Muscle layer of duodenum (tissue), 2 donors: ENCODE data around the gene PKNOX2.

Source experiments
- H3K27ac ChIP-seq: one replicate; pipeline ENCODE4 v1.7.0; 2013; ENCODE audit warnings: mild to moderate bottlenecking, low read length
- H3K27me3 ChIP-seq: one replicate; pipeline ENCODE4 v1.7.0; 2013; ENCODE audit warnings: low read depth, mild to moderate bottlenecking, control low read depth, low read length
- H3K36me3 ChIP-seq, 2 donors: one replicate each; pipeline ENCODE4 v1.7.0; 2013; ENCODE audit warnings: low read length in 2 of 2, control low read depth in 1 of 2, mild to moderate bottlenecking in 1 of 2; ENCODE audit not compliant: insufficient read depth in 2 of 2, control insufficient read depth in 1 of 2
- H3K4me1 ChIP-seq, 2 donors: one replicate each; pipeline ENCODE4 v1.7.0; 2013; ENCODE audit warnings: low read length in 2 of 2, mild to moderate bottlenecking in 2 of 2, control low read depth in 1 of 2, moderate library complexity in 1 of 2; ENCODE audit not compliant: insufficient read depth in 2 of 2, control insufficient read depth in 1 of 2
- H3K4me3 ChIP-seq, 2 donors: one replicate each; pipeline ENCODE4 v1.7.0; 2013; ENCODE audit warnings: low read length in 2 of 2, low read depth in 1 of 2, mild to moderate bottlenecking in 1 of 2
- H3K9me3 ChIP-seq, 2 donors: one replicate each; pipeline ENCODE4 v1.7.0; 2013; ENCODE audit warnings: low read length in 2 of 2, control low read depth in 1 of 2, mild to moderate bottlenecking in 1 of 2; ENCODE audit not compliant: control insufficient read depth in 1 of 2
- donor health status: healthy.

PKNOX2 gene

DNA sequence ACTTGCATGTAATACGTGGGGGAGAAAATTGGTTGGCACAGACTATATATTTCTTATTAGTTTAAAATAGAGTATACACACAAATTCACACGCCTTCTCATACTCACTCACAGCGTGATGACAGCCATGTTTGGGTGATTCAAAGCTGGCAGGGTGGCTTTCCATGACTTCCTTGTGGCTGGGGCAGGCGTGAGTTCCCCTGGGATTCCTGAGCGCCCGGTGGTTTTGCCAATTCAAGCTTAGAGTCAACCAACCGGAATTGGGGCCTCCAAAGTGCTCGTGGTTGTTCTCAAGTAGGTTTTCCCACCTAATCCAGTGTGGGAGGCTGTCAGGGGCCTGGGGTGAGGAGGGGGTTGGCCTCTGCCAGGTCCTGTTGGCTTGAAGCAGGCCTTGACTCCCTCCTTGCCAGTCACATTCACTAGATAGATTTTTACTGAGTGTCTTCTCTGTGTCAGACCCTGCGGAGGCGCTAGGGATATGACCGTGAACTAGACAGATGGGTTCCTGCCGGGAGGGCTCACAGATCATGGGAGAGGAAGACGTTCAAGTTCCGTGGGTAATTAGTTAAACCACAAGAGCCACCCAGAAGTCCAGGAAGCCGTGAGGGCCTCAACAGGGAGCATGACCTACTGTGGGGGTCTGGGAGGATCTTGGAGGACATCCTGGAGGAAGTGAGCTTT lies 11.5 kb downstream of the PKNOX2 start:
- Histone ChIP-seq H3K27ac (no peak overlapping the region), H3K4me1 (peaks cover 0 to 8% of the 10 kb centered on the region in 2 donors), H3K27me3 (no peaks in the 10 kb centered on the region)

DNA sequence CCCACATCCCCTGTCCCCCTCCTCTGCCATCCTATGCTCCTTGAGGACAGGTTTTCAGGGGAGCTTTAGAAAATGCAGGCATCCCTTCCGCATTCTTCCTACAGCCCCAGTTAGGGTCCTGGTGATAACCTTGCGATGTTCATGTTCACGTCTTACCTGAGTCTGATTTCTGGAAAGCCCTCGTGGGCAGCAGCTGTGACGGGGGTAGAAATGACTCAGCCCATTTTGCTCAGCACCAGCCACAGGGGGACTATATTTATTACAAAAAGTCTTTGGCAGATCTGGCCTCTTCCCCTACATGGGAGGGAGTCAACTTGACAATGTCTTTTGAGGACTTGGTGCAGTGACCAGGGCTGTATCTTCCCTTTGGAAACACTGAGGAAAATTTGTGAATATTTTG lies 12.3 kb downstream of the PKNOX2 start:
- no peaks in the 10 kb centered on the region for H3K27me3 ChIP-seq
- no peaks in the 10 kb centered on the region for H3K4me1 ChIP-seq
- H3K36me3 ChIP-seq = no peaks in the 10 kb centered on the region
- no peaks in the 10 kb centered on the region for H3K9me3 ChIP-seq
- H3K27ac ChIP-seq = no peak overlapping the region
- H3K4me3 ChIP-seq = no peak overlapping the region

More for the DNA sequence above, 11.5 kb downstream of the PKNOX2 start:
- H3K36me3 ChIP-seq = no peaks in the 10 kb centered on the region
- no peaks in the 10 kb centered on the region for H3K9me3 ChIP-seq
- no peak overlapping the region for H3K4me3 ChIP-seq

DNA sequence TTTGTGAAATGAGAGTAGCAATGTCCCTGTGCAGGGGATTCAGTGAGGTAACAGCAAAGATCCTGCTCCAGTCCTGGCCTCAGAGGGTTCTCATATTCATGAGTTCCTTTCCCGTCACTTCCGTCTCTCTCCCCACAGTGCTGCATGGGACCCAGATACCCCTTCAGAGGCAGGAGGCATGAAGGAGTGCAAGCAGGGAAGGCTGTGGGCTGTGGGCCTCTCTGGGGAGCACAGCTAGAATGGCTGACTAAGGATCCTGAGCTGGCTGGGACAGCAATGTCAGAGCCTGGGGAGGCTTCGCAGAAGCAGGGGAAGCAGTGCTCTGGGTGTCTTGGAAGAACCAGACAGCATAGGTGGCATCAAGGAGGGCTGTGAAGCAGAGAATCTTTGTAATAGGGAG lies 13.0 kb downstream of the PKNOX2 start:
- no peaks in the 10 kb centered on the region for H3K36me3 ChIP-seq
- no peaks in the 10 kb centered on the region for H3K4me1 ChIP-seq
- no peaks in the 10 kb centered on the region for H3K27me3 ChIP-seq
- no peak overlapping the region for H3K4me3 ChIP-seq
- H3K9me3 ChIP-seq = no peaks in the 10 kb centered on the region
- no peak overlapping the region for H3K27ac ChIP-seq

DNA sequence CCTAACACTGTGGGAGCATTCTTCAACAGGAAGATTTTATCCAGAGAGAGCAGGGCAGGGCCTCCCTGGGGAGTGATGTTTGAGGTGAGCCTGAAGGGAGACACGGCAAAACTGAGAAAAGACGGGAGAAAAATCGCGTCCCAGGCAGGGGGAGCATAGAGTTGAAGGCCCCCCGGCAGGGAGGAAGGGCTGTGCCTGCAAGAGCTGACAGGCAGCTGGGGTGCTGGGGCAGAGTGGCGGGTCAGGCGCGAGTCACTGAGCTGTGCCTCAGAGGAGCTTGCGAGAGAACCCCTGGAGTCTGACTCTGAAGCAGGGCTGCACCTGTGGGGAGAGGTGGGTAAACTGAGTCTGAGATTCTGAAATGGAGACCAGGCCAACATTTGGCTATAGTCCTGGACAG lies 14.8 kb downstream of the PKNOX2 start:
- no peaks in the 10 kb centered on the region for H3K4me1 ChIP-seq

DNA sequence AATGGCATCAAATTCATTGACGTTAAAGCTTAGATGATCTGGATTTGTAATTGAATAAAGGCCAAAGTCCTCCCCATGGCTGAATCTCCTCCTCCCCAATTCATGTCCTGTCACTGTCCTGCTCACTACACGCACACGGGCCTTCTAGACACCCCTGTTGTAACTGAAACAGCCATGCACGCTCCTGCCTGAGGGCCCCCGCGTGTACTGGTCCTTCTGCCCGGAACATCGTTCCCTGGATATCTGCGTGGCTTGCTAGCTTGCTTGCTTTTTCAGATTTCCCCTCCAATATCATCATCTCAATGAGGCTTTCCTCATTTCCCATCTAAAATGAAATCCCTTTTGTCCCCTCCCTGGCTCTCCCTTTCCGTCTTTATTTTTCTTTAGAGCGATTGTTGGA lies 15.3 kb downstream of the PKNOX2 start:
- Histone ChIP-seq H3K4me1 (no peaks in the 10 kb centered on the region), H3K27ac (no peak overlapping the region), H3K36me3 (no peaks in the 10 kb centered on the region), H3K27me3 (no peaks in the 10 kb centered on the region), H3K9me3 (no peaks in the 10 kb centered on the region), H3K4me3 (no peak overlapping the region)

More for the DNA sequence above, 14.8 kb downstream of the PKNOX2 start:
- H3K27ac ChIP-seq = no peak overlapping the region
- H3K36me3 ChIP-seq = no peaks in the 10 kb centered on the region
- no peaks in the 10 kb centered on the region for H3K9me3 ChIP-seq
- no peak overlapping the region for H3K4me3 ChIP-seq
- H3K27me3 ChIP-seq = no peaks in the 10 kb centered on the region

DNA sequence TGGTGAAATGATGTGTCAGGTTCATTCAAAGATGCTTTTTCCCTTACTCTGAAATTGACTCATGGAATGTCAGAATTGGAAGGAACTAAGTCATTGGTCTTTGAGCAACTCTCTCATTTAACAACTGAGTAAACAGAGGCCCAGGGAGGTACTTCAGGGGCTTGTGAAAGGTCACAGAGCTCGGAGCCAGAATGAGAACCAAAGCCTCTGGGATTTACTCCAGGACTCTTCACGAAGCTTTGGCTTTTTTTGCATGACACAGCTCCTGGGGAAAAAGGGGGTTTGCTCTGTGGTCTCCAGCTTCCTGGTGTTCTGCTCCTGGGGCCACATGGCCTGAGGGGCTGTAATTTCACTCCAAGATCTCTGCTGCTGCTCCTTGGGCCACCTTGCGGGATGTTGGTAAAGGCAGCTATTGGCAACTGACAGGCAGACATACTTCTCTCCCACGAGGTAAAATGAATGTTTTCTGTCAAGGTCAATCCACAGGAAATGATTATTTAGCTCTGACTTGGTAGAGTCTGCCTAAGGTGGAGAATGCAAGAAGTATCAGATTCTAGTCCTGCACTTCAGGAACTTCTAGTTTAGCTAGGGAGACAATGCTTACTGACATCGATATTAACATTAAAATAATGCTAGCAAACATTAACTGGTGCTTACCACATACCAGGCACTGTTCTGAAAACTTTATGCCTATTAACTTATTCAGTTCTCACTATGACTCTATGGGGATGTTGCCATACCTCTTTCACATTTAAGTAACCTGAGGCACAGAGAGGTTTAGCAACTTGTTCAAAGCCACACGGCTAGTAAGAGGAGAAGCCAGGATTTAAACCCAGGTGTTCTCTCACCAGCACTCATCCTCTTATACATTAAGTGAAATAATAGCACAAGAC lies 16.1 kb downstream of the PKNOX2 start:
- H3K27ac ChIP-seq = no peak overlapping the region
- no peak overlapping the region for H3K4me3 ChIP-seq

DNA sequence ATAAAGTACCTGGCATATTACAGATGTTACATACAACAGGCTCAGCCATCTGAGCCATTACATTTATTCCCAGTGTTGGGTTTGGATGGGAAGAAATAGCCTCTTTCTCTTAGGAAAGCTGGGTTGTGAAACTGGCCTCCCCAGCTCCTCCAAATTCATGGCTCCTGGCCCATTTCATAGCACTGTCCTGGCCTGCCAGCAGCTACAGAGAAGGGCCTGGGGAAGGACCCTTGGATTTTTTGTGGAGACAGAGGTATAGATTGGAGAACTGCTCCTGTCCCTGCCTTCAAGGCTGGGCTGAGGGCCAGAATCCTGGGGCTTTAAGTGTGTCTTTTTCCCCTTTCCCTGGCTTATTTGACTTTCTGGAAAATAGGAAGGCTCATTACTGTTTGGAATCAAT lies 18.0 kb downstream of the PKNOX2 start:
- Histone ChIP-seq H3K27ac (no peak overlapping the region), H3K9me3 (peaks cover 0 to under 1% of the 10 kb centered on the region in 2 donors), H3K27me3 (no peaks in the 10 kb centered on the region), H3K36me3 (no peaks in the 10 kb centered on the region), H3K4me1 (no peaks in the 10 kb centered on the region), H3K4me3 (no peak overlapping the region)

More for the DNA sequence above, 16.1 kb downstream of the PKNOX2 start:
- H3K4me1 ChIP-seq = no peaks in the 10 kb centered on the region
- H3K36me3 ChIP-seq = no peaks in the 10 kb centered on the region
- H3K9me3 ChIP-seq = no peaks in the 10 kb centered on the region
- H3K27me3 ChIP-seq = no peaks in the 10 kb centered on the region

DNA sequence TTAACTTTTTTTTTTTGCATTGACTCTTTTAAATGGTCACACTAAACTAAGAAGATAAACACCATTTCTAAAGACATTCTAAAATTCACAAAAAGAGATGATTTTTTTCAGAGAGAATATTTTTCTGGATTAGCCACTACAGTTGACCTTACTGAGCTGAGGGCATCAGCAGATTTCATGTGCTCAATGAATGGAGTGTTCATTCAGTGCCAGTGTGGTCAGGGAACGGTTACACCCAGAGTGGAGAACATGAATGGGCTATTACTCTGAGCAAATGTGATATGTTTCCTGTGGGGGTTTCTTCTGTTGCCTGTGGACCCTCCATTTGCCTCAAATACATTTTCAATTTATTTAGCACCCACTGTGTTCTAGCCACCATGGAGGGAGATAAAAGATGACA lies 19.1 kb downstream of the PKNOX2 start:
- Histone ChIP-seq H3K4me3 (no peak overlapping the region), H3K27me3 (no peaks in the 10 kb centered on the region), H3K9me3 (peaks cover 0 to 3% of the 10 kb centered on the region in 2 donors), H3K27ac (no peak overlapping the region), H3K36me3 (no peaks in the 10 kb centered on the region), H3K4me1 (no peaks in the 10 kb centered on the region)

DNA sequence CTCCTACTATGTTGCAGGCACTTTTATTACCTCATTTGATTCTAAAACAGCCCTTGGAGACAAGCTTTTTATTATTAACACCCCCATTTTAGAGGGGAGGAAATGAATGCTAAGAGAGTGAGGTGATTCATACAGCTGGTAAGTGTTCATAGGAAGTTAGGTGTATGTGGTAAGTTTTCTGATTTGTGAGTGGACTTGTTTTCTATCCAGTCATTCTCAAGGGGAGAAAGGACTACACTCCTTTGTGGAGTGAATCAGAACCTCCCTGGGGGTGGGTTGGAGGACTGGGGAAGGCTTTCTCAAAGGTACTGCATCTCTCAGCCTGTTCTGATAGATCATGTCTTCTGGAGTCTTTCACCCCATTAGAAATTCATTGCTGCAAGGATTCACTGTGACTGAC lies 23.5 kb downstream of the PKNOX2 start:
- Histone ChIP-seq H3K4me3 (no peak overlapping the region), H3K4me1 (no peaks in the 10 kb centered on the region), H3K27me3 (no peaks in the 10 kb centered on the region), H3K36me3 (no peaks in the 10 kb centered on the region), H3K27ac (no peak overlapping the region), H3K9me3 (peaks cover 0 to 3% of the 10 kb centered on the region in 2 donors)

DNA sequence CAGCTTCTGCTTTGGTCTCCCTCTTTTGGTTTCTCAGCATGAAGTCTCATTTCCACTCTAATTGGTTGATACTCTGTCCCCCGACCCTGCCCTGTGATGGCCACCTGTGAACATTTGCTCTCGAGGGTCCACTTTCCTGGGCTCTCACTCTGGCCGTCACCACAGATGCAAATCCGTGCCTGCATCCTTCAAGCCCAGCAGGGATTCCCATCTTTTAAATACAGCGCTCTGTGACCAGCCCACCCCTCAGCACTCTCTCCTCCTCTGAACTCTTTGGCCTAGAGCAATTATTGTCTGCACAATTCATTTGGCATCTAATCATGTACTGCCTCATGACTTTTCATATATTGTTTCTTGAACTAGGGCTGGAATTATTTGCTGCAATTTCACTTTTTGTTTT lies 26.0 kb downstream of the PKNOX2 start:
- Histone ChIP-seq H3K4me1 (no peaks in the 10 kb centered on the region), H3K27ac (no peak overlapping the region), H3K4me3 (no peak overlapping the region), H3K36me3 (no peaks in the 10 kb centered on the region), H3K27me3 (no peaks in the 10 kb centered on the region), H3K9me3 (peaks cover 0 to 3% of the 10 kb centered on the region in 2 donors)

DNA sequence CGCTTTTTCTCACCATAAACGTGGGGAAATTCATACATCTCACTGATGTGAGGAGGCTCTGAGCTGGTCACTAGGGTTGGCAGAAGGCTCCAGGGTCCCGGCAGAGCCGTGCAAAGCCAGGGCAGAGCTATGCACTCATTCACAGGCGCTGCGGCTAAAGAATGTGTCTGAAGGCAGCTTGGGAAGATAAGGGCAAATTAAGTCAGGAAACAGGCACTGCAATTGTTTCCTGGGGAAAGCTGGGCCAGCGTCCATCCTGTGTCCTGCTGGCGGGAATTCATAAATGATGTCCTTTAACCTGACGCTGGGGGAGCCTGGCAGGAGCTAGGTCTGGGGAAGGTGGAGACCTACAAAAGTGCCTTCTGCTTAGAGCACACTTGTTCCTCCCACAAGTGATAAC lies 27.6 kb downstream of the PKNOX2 start:
- peaks cover 0 to 3% of the 10 kb centered on the region in 2 donors for H3K9me3 ChIP-seq

More for the DNA sequence above, 27.6 kb downstream of the PKNOX2 start:
- no peak overlapping the region for H3K27ac ChIP-seq
- no peaks in the 10 kb centered on the region for H3K36me3 ChIP-seq
- no peaks in the 10 kb centered on the region for H3K27me3 ChIP-seq
- no peak overlapping the region for H3K4me3 ChIP-seq
- H3K4me1 ChIP-seq = no peaks in the 10 kb centered on the region
